Hypothalamus (tissue), 51 donors: ENCODE results near the gene CSNK2A1.
"Not testable (repeated sequence)": the region's sequence is repeated elsewhere in the genome, so short reads cannot be mapped to it uniquely, and the experiment has no call there.

Experiments
- DNase-seq, 51 donors: peaks; one replicate each; lab custom pipeline; 2025; lab: John Stamatoyannopoulos, UW

The CSNK2A1 gene

GRCh38 chr20:543369-544152 lies at the start of gene CSNK2A1:
Gene CSNK2A1 (minus strand): TSS chr20:543790. CDS start chr20:508551, 35,239 bp downstream.
- DNase-seq = peak; percentile 53 to 100 (median 90)

GRCh38 chr20:592506-592905 lies 48.9 kb upstream of the CSNK2A1 start:
- DNase-seq = no peak

DNA sequence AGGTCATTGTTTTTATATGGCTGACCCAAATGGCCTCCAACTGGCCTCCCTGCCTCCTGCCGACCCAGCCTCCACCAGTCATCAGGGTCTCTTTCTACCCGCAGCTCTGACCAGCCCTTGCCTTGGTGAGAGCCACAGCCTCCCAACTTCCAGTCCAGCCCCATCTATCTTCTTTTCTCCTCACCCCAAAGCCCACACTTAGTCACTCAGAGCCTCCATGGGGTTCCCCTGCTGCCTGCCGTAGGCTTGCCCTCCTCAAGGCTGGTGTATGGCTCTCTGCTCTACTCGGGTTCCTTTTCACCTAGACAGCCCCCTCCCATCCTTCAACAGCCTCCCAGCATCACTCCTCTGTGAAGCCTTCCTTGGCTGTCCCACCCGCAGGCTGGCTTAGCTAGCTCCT lies 48.4 kb upstream of the CSNK2A1 start:
- no peak for DNase-seq

DNA sequence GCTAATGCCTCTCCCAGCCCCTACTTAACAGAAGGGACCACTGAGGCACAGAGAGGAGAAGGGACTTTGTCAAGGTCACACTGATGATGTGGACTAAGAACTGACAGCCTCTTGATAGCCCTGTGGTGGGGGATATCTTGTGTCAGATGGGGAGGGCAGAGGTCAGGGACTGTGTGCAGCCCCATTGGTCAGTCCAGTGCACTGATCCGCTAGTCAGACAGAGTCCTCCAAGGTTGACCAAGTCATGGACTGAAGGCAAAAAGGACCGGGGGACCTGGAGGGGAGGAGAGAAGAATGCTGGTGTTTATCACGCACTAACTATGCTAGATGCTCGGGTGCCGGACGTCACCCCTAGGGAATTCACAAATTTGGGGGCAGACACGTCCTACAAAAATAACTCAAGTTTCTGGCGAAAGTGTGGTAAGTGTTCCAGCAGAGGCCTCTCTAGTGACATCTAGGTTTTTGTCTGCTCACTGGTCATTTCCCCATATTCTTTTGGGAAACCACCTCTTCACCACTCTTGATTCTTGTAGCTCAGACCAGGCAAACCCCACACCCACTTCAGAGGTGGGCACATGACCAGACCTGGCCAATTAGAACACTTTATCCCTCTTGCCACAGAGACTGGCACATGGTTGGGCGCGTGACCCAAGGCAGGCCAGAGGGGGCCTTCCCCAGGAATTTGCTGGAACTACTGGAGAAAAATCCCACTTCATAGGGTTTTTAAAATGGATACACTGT lies 45.5 kb upstream of the CSNK2A1 start:
- DNase-seq = no peak

DNA sequence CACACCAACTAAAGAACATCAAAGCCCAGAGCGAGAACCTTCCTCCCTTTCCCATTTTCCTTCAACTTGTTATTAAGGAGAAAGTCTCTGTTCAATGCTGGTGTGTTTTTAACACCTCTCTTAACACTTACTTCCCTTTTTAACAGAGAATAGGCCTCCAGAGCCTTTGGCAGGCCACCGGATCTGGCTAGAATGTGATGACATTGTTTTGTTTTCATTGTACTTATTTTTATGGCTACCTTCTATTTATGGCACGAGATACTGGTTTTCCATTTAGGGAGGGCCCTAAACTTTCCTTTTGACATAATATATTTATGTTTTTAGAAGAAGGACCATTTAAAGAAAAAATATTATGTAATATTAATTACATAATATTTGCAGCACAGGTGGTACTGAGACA lies 44.9 kb upstream of the CSNK2A1 start:
- no peak for DNase-seq

- no peak for DNase-seq
Observed at GRCh38 chr20:584971-585301, 41.3 kb upstream of the CSNK2A1 start.

GRCh38 chr20:584161-584970 lies 40.8 kb upstream of the CSNK2A1 start:
- peak in 1 of 51 donors; percentile 4 for DNase-seq

- DNase-seq = no peak
Observed at GRCh38 chr20:582204-582603, 38.6 kb upstream of the CSNK2A1 start.

GRCh38 chr20:578940-579690 lies 35.5 kb upstream of the CSNK2A1 start:
- not testable (repeated sequence) for DNase-seq

DNA sequence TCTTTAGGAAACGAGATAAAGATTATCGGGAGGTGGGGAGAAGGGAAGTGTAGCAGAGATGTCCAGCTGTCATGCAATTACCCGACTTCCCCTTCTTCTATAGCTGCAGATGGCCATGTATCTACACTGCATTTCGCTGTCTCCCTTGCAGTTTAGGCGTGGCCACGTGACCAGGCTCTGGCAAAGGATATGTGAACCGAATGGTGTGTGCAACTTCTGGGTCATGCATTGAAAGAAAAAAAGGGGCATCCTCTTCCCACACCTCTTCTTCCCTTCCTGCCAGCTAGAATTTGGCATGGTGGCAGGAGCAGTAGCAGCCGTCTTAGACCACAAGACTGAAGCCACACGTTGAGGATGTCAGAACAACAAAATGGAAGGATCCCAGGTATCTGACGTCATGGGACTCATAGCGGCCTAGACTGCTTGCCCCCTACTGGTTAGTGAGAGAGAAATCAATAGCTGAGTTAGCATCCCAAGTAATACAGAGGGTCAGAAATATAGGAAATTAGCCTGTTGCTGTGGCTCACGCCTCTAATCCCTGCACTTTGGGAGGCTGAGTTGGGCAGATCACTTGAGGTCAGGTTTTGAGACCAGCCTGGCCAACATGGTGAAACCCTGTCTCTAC lies 33.7 kb upstream of the CSNK2A1 start:
- no peak for DNase-seq

DNA sequence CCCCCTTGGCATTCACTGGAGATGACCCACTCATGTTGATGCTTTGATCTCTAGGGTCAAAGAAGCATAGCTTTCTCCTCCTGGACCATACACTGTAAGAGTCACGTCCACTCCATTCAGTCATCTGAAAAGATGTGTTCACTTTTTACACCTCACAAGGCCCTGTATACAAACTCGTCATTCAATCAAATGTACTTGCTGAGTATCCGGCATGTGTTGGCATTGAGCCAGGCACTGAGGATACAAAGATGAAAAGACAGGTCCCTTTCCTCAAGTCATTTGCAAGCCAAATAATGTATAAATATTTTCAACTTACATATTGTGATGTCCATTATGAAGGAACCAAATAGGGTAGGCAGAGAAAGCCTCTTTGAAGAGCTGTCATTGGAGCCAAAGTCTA lies 32.6 kb upstream of the CSNK2A1 start:
- DNase-seq = no peak

- DNase-seq = no peak
Observed at GRCh38 chr20:575230-575629, 31.6 kb upstream of the CSNK2A1 start.

DNA sequence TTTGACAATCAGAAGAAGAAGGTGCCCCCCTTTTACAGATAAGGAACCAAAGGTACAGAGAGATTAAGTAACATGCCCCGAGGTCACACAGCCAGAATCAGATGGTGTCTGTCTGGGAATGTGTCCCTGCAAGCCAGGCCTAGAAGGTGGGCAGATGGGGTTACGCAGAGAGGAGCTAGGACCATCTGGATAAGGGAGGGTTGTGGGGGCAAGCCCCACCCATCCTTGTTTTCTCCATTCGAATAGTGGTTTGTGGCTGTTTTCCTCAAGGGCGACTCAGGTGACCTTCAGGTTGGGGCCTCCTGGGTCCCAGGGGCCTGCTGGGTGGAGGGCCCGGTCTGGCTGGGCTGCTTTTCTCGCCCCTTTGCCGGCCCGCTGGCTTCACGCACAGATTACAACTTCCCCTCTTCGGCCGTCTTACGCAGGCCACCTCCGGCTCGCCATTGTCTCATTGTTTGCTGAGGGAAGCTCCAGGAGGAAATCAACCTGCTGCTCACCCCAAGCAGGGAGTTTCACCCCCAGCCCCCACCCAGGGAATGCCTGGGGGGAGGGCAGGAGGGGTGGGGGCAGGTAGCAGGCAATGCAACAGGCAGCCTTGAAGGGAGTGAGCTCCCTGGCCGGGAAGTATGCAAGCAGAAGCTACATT lies 30.8 kb upstream of the CSNK2A1 start:
- no peak for DNase-seq

- DNase-seq = no peak
Observed at GRCh38 chr20:573414-574296, 30.1 kb upstream of the CSNK2A1 start.

GRCh38 chr20:572727-573126 lies 29.1 kb upstream of the CSNK2A1 start:
- no peak for DNase-seq

- no peak for DNase-seq
Observed at GRCh38 chr20:571754-572441, 28.3 kb upstream of the CSNK2A1 start.

DNA sequence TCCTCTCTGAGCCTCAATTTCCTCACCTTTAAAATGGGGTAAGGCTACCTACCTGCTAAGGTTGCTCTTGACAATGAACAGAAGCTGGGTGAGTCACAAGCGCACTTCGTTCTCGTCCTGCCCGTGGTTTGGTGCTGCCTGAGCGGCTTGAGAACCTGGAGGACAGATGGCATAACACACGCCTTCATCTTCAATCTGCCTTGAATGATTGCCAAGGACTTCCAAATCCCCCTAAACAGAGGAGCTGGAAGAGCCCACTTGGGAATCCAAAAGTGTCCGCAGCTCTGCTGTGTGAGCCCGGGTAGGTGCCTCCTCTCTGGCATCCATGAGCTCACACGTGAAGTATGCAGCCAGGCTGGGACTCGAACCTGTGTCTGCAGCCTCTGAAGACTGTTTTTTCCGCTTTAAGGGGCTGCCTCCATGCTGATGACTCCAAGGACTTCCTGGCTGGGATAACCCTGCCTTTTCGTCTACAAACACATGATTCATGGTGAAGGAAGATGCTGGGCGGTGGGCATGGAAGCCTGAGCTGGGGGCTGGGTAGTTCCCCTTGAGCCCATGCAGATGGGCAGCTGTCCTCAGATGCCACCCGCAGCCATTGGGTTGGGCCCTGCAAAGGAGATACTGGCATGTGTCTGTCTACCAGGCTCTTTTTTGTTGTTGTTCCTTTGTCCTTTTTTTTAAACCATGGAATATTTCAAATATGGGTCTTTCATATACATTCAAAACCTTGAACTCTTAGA lies 25.3 kb upstream of the CSNK2A1 start:
- DNase-seq = no peak
